ENCODE results near the gene MARCKSL1.
"Not testable (repeated sequence)": the region's sequence is repeated elsewhere in the genome, so short reads cannot be mapped to it uniquely, and the experiment has no call there.

The MARCKSL1 gene, protein sequence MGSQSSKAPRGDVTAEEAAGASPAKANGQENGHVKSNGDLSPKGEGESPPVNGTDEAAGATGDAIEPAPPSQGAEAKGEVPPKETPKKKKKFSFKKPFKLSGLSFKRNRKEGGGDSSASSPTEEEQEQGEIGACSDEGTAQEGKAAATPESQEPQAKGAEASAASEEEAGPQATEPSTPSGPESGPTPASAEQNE

DNA sequence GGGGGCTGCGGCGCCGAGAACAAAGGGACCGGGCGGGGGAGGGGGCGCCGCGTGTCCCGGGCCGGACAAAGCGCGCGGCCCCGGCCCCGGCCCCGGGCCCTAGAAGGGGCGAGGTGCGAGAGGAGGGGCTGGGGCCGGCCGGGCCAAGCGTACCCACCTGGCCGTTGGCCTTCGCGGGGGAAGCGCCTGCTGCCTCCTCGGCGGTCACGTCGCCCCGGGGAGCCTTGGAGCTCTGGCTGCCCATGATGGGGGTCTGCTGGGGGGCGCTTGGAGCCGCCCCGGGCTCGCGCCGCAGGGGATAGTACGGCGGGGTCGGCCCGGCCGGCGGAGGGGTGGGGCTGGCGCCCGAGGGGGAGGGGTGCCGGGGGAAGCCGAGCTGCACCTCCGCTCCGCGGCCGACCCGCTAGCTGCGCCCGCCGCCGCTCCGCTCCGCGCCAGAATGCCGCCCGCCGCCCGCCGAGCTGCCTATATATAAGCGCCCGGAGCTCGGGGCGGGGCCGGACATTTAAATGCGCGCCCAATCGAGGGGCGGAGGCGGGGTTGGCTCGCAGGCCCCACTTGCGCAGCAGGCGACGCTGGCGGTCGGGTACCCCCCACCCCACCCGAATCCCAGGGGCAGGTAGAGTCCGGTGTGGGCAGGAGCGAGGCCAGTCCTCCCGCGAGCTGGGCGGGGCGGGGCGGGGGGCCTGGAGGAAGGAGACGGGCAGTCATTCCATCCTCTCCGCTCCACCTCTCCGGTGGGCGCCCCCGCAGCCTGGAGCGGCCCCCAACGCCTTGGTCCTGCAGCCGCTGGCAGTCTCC lies at the start of gene MARCKSL1:
Gene MARCKSL1, minus strand, starts transcription at position 444 of the 801 bp plus-strand sequence. Its CDS starts 200 bp downstream, at position 244.
- no peak for FAIRE-seq

DNA sequence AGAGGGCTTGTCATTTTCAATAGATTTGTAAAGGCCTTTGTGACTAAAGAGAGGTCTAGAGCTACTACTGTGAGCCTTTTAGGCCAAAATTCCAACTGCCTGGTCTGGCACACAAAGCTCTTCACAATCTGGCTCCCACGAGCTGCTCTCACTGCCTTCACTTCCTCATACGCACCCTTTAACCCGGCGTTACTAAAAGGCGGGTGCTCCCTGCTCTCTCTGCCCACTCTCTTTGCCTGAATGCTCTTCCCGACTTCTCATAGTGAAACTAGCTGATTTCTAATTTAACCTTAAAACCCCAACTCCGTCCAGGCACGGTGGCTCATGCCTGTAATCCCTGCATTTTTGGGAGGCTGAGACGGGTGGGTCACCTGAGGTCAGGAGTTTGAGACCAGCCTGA lies 44.0 kb upstream of the MARCKSL1 start:
- no peak for FAIRE-seq

DNA sequence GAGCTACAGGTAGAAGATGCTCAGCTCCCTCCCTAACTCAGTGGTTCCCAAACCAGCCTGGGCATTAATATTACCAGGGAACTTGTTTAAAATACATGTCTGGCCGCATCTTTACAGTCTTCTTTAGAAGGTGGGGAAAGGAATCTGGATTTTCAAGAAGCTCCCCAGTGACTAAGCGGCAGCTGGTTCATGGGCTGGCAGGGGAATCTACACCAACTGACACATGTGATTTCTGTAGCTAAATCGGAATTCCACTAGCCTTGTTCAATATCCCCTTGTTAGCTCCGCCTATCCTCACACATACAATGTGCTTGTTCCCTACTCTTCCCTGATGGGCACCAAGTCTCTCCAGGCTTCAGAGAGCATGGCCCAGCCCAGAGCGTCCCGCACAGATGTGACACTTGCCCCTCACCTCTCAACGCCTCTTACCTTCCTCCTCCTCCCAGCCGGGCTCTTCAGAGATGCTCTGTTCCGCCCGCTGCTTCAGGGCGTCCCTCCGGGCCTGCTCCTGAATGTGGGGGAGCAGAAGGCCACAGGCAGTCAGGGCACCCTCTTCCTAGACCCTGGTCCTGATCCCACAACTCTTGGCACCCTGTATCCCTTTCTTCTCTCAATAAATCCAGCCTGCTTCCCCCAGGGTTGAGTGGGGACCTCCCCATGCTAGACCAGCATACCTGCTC lies 41.6 kb upstream of the MARCKSL1 start:
- FAIRE-seq = no peak

DNA sequence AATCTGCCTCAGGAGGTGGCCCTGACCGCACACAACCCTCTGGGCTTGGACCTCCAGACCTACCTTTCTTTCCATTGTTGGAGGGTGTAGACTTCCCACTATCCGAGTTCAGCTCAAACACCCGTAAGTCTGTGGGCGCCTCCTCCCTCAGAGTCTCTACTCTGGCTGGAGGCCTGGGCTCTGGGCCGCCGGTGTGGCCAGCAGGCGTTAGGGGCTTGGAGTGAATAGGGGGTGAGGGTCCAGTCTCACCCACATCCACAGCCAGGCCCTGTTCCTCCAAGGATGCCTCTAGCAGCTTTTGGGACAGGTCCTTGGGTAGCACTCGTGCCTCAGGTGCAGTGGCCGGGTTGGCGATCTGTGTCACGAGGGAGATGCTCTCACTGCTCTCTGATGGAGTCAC lies 40.2 kb upstream of the MARCKSL1 start:
- FAIRE-seq = no peak

DNA sequence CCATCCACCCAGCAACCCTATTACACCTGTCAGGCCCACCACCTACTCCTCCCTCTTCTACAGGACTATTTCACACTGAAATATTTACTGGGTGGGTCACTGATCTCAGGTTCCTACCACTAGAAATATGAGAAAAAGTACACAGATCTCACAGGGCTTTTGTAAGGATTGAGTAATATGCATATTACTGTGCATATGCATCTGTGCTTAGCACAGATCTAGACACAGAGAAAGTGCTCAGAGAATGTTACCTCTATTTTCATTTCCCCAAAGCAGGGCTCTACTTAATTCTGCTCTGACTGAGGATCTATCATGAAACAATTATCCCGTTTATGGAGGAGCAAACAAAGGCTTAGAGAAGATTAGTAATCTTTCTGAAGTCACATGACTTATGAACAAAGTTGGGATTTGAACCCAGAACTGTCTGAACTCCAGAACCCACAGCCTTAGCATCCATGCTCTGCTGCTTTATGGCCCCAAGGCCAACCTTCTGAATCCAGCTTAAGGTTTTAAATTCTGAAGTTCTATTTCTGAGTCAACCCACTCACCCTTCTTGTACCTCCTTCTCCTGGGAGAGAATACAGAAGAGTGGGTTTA lies 38.1 kb upstream of the MARCKSL1 start:
- FAIRE-seq = no peak

DNA sequence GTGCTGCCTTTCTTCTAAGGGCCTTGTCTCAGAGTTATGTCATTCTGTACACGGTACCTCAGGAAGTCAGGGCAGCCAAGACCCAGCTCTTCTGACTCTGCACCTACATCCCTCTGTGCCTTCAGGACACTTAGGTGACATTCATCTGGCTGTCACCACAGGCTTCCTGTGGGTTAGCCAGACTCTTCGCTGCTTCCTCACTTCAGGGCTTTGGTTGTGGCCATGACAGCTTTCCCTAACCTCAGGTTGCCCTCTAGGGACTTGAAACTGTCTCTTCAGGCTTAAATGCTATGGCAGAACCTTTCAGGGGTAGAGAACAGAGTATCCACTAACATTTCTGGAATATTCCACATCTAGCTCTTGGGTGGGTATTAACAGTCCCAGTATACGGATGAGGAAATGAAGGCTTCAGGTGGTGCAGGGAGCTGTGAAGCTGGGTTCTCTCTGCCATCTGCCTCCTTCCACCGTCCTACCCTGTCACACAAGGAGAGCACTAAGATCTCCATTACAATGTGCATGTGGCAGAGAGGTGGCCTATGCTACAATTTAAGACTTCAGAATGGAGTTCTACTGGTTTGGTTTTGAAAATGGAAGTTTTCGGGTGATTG lies 36.2 kb upstream of the MARCKSL1 start:
- FAIRE-seq = no peak

DNA sequence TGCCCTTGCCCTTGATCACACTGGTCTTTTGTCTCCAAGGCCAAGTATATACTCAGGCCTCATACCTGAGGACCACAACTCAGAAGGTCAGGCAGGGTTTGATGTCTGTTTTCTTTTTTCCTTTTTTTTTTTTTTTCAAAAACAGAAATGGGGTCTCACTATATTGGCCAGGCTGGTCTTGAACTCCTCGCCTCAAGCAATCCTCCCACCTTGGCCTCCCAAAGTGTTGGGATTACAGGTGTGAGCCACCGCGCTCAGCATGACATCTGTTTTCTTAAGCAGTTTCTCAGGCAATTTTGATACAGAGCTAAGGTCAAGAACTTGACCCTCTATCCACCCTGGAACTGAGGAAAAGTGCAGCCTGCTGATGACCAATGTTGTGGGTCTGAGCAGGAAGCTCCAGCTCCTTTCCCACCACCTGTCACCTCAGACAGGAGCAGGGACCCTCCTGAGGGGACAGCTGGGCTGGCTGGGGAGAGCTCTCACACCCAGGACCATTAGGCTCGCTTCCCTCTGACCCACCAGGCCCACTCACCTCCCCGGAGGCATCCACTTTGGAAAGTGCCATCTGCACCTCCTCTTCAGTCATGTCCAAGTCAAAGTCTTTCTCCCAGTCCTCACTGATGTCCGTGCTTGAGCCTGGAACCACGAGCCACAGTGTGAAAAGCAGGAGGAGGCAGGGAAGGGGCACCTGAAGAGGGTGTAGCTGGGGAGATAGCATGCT lies 32.0 kb upstream of the MARCKSL1 start:
- no peak for FAIRE-seq

DNA sequence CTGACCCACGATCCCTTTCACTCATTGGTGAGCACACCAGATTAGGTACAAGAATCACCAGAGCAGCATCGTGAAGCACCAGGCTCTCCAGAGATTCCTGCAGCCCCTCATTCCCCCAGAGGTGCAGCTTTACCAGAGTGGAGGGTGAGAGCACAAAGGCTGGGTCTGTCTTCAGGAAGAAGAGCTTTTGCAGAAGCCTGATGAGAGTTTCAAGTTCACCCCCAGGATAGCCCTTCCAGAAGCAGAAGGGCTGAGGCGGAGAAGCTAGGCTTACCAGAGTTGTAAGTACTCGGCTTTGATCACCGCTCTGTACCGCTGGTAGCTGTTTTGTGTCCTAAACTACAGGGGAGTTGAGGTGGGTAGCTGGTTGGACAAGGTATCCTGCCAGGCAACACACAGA lies 29.4 kb upstream of the MARCKSL1 start:
- FAIRE-seq = no peak

DNA sequence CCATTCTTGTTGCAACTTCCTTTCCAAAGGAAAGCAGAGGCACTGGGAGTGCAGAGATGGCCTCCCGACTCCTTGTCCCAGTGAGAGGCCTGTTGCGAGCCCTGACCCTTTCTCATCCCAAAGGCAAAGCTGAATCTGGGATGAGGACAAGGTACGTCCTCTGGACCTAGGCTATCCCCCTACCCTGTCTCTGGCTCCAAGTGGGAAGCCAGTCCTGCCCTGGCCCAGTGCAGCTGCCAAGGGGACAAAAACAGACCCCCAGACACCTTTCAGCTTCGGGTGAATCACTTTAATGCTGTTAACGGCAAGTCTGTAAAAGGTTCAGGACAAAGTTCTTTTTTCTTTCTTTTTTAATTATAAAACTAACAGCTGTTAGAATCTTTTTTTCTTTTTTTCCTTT lies 28.8 kb upstream of the MARCKSL1 start:
- no peak for FAIRE-seq

DNA sequence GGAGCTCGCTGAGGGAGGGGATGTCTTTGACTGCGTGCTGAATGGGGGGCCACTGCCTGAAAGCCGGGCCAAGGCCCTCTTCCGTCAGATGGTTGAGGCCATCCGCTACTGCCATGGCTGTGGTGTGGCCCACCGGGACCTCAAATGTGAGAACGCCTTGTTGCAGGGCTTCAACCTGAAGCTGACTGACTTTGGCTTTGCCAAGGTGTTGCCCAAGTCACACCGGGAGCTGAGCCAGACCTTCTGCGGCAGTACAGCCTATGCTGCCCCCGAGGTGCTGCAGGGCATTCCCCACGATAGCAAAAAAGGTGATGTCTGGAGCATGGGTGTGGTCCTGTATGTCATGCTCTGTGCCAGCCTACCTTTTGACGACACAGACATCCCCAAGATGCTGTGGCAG lies 27.7 kb upstream of the MARCKSL1 start:
- no peak for FAIRE-seq

DNA sequence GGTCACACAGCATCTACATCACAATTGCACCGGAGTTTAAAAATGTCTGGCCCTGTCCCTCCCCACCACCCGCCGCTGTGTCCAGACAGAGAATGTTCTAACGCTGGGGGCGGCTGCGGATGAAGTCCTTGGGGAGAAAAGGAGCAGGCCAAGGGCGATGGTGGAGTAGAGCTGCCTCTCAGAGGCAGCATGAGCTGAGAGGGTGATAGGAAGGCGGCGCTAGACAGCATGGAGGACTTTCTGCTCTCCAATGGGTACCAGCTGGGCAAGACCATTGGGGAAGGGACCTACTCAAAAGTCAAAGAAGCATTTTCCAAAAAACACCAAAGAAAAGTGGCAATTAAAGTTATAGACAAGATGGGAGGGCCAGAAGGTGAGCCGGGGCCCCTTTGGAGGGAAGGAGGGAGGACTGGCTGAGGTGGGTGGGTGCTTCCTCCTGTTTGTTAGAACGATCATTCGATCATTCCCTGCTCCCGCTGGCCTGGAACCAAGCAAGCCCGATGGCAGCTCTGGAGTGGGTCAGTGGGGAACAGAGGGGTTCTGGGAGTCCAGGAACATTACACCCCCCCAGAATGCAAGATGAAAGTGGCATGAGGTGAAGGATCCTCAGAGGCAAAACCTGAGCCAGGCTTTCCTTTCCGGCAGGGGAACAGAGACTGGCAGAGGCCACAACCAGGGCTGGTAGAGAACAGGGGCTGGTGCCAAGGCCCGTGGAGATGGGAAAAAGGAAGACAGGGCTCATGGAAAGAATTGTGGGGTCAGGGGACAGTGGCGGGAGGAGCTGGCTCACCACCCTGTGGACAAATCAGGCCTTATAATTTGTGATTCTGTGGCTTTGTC lies 26.7 kb upstream of the MARCKSL1 start, which contains the start of the genes FAM229A and TSSK3:
Gene FAM229A, minus strand, starts transcription at position 12 of the 840 bp plus-strand sequence. CDS start 394 bp downstream, outside the sequence.
Gene TSSK3, plus strand, starts transcription at position 66 of the 840 bp plus-strand sequence. Its CDS starts 163 bp downstream, at position 229.
- FAIRE-seq = no peak

DNA sequence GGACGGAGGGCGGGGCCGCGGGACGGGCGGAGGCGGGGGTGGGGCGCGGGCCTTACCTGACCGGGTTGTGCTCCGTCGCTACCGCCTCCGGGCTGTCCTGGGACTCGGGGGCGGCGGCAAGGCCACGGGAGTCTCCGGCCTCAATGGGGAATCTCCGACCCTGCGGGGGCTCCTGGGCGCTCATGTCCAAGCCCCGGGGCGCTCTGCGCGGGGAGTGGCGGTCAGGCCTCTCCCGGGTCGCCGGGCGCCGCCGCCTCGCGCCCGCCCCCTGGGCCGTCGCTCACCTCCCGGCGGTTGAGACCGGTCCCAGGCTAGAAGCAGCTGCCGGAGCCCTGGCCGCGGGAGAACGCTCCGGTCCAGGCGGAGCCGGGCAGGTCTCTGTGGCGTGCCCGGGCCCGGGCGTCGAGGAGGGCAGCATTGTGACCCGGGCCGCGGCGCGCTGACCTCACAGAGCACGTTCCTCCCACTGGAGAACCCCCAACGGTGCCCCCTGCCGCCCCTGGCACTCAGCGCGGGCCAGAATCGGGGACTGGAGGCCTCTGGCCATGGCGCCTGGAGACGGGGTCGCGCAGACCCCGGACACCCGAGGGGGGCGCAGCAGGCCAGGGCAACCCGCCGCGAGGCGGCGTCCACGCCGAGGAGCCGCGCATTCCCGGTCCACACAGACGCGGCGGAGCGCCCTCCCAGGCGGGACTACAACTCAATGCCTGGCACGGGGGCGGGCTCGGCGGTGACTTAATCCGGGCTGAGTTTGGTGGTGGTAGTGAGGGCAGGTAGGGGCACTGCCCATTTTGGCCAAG lies 25.8 kb upstream of the MARCKSL1 start:
- no peak for FAIRE-seq

DNA sequence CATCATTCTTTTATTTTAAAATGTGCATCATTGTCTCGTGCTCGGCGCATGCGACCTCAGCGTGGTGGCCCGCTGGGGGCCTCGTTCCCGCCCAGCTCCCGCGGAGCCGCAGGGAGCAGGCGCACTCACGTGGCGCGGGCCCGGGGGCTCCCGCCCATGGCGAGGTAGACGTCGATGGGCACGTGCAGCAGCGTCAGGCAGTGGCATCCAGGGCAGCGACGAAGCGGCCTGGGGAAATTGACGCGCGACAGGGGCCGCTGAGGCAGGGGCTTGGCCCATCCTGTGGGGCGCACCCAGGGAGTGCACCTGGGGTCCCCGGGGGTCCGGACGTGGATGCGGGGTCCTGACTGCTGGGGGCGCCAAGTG lies 25.3 kb upstream of the MARCKSL1 start:
- no peak for FAIRE-seq

DNA sequence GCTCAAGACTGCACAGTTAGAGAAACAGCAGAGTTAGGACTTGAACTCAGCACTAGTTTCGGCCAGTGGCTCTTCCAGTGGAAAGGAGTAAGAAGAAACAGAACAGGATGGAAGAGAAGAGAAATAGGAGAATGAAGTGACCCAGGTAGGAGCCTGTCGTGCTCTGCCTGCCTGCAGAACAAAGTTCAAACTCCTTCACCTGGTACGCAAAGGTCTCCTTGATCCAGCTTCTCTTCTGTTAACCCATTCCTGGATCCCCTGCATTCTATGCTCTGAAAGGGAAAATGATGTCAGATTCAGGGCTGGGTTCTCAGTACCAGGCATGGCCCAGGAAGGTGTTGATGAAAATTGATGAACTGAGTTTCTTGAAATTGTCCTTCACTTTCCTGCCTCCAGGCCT lies 22.4 kb upstream of the MARCKSL1 start:
- no peak for FAIRE-seq

DNA sequence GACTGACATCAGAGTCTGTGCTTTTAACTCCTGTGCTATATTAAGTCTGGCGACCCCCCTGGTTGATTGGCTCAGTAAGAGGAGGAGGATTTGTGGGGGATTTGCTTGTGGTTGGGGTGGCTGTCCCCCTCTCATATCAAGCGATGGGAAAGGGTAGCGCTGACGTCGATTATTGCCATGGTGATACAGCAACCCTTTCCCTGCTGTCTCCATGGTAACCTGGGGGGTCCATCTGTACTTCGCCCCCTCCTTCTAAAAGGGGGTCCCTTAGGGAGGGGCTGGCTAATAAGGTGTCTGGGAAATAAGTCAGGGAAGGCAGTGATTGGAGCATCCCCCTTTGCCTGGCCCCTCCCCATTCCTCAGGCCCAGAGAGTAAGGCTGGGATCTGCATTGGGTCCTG lies 21.6 kb upstream of the MARCKSL1 start:
- FAIRE-seq = no peak

DNA sequence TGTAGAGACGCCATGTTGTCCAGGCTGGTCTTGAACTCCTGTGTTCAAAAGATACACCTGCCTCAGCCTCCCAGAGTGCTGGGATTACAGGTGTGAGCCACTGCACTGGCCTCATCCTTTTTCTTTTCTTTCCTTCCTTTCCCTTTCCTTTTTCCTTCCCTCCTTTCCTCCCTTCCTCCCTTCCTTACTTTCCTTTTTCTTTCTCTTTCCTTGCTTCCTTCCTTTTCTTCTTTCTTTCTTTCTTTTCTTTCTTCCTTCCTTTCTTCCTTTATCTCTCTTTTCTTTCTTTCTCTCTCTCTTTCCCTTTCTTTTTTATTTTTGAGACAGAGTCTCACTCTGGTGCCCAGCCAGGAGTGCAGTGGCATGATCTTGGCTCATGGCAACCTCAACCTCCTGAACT lies 20.4 kb upstream of the MARCKSL1 start:
- no peak for FAIRE-seq

DNA sequence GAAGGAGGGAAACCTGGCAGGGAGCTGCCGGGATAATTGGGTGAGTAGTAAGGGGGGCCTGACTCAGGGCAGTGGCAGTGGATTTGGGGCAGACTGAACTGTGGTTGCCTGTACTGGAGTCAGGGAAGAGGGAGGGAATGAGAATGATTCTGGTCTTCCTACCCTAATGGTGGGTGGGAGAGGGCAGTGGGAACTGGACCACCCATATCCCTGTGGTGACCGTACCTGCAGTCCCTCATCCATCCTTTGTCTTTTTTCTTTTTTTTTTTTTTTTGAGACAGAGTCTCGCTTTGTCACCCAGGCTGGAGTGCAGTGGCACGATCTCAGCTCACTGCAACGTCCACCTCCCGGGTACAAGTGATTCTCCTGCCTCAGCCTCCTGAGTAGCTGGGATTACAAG lies 19.7 kb upstream of the MARCKSL1 start:
- FAIRE-seq = not testable (repeated sequence)

DNA sequence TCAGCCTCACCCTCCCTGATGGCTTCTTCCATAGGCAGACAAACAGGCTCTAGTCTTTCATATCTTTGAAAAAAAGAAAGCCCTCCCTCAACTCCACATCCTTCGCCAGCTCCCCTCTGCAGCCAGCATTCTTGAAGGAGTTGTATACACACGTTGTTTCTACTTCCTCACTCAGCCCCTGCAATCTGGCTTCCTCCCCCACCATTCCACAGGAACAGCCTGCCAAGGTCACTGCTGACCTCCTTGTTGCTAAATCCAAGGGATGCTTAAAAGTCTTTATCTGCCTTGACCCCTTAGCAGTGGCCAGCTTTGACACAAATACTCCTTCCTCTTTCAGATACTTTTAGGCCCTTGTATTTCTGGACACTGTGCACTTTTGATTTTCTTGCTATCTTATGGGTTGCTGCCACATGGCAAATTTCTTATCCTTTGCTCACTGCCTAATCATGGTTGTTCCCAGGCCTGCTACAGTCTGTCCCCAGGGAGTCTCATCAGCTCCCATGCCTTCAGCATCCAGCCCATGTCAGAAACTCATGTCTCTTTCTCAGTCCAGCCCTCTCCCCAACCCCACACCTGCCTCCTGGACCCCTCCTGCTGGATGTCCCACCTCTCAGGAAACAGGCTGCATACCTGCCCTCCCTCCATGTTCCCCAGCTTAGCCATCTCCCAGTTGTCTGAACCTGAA lies 18.0 kb upstream of the MARCKSL1 start:
- no peak for FAIRE-seq

DNA sequence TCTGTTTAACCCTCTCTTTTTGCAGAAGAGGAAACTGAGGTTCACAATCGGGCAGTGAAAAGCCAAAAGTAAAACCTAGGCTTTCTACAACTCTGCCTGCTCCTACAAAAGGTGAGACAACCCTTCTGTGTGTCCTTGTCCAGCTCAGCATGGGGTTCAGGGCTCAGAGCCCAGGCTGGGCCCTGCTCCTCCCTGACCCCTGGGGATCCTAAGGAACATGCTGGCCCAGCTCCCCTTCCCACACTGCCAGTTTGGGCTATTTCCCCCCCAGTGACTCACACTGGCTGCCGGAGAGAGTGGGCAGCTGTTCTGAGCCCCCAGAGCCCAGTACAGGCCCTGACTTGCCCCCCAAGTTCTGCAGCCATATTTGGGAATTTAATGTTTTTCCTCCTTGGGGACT lies 17.4 kb upstream of the MARCKSL1 start:
- no peak for FAIRE-seq

Data from A204.1 (cell line).